ENCODE measurements around the gene PROSER2.

The PROSER2 gene

GRCh38 chr10:11789956-11790355, 33.2 kb upstream of the PROSER2 start:
- H3K27me3 ChIP-seq (replicated peaks; ENCODE audit: control insufficient read depth, insufficient read depth, low read length): peaks cover 28% of the 10 kb centered on the region
- H3K9me3 ChIP-seq (ENCODE audit: control insufficient read depth, low read length): no peaks in the 10 kb centered on the region
- H3K4me3 ChIP-seq (ENCODE audit: low read length): no peak overlapping the region
- no peak overlapping the region for H3K9ac ChIP-seq (ENCODE audit: low read length)
- no peaks in the 10 kb centered on the region for H3K36me3 ChIP-seq (ENCODE audit: control insufficient read depth, insufficient read depth, low read length, severe bottlenecking)
- no peaks in the 10 kb centered on the region for H3K4me1 ChIP-seq (ENCODE audit: control insufficient read depth, insufficient read depth, low read length)
- DNase-seq (ENCODE audit: low read depth): no peak

- peak; percentile 30 for DNase-seq (ENCODE audit: low read depth)
- H3K36me3 ChIP-seq (ENCODE audit: control insufficient read depth, insufficient read depth, low read length, severe bottlenecking): no peaks in the 10 kb centered on the region
- no peaks in the 10 kb centered on the region for H3K9me3 ChIP-seq (ENCODE audit: control insufficient read depth, low read length)
- H3K4me1 ChIP-seq (ENCODE audit: control insufficient read depth, insufficient read depth, low read length): no peaks in the 10 kb centered on the region
- H3K4me3 ChIP-seq (ENCODE audit: low read length): no peak overlapping the region
- H3K9ac ChIP-seq (ENCODE audit: low read length): no peak overlapping the region
- H3K27me3 ChIP-seq (replicated peaks; ENCODE audit: control insufficient read depth, insufficient read depth, low read length): peaks cover 13% of the 10 kb centered on the region
Measured at GRCh38 chr10:11793762-11794479, 29.2 kb upstream of the PROSER2 start.

- Histone ChIP-seq H3K4me3 (ENCODE audit: low read length) (no peak overlapping the region), H3K4me1 (ENCODE audit: control insufficient read depth, insufficient read depth, low read length) (no peaks in the 10 kb centered on the region), H3K36me3 (ENCODE audit: control insufficient read depth, insufficient read depth, low read length, severe bottlenecking) (no peaks in the 10 kb centered on the region), H3K9ac (ENCODE audit: low read length) (no peak overlapping the region), H3K27me3 (replicated peaks; ENCODE audit: control insufficient read depth, insufficient read depth, low read length) (peaks cover 9% of the 10 kb centered on the region), H3K9me3 (ENCODE audit: control insufficient read depth, low read length) (no peaks in the 10 kb centered on the region)
- no peak for DNase-seq (ENCODE audit: low read depth)
Measured at GRCh38 chr10:11794566-11794965, 28.6 kb upstream of the PROSER2 start.

GRCh38 chr10:11795101-11795920, 27.8 kb upstream of the PROSER2 start:
- Histone ChIP-seq H3K4me3 (ENCODE audit: low read length) (no peak overlapping the region), H3K27me3 (replicated peaks; ENCODE audit: control insufficient read depth, insufficient read depth, low read length) (peaks cover 6% of the 10 kb centered on the region), H3K4me1 (ENCODE audit: control insufficient read depth, insufficient read depth, low read length) (no peaks in the 10 kb centered on the region), H3K36me3 (ENCODE audit: control insufficient read depth, insufficient read depth, low read length, severe bottlenecking) (no peaks in the 10 kb centered on the region), H3K9me3 (ENCODE audit: control insufficient read depth, low read length) (no peaks in the 10 kb centered on the region), H3K9ac (ENCODE audit: low read length) (no peak overlapping the region)
- DNase-seq (ENCODE audit: low read depth): no peak

GRCh38 chr10:11796474-11796873, 26.7 kb upstream of the PROSER2 start:
- DNase-seq (ENCODE audit: low read depth): no peak
- Histone ChIP-seq H3K9ac (ENCODE audit: low read length) (no peak overlapping the region), H3K9me3 (ENCODE audit: control insufficient read depth, low read length) (no peaks in the 10 kb centered on the region), H3K4me1 (ENCODE audit: control insufficient read depth, insufficient read depth, low read length) (no peaks in the 10 kb centered on the region), H3K36me3 (ENCODE audit: control insufficient read depth, insufficient read depth, low read length, severe bottlenecking) (no peaks in the 10 kb centered on the region), H3K4me3 (ENCODE audit: low read length) (no peak overlapping the region), H3K27me3 (replicated peaks; ENCODE audit: control insufficient read depth, insufficient read depth, low read length) (peaks cover 4% of the 10 kb centered on the region)

GRCh38 chr10:11797281-11797680, 25.9 kb upstream of the PROSER2 start:
- Histone ChIP-seq H3K4me1 (ENCODE audit: control insufficient read depth, insufficient read depth, low read length) (no peaks in the 10 kb centered on the region), H3K9ac (ENCODE audit: low read length) (no peak overlapping the region), H3K36me3 (ENCODE audit: control insufficient read depth, insufficient read depth, low read length, severe bottlenecking) (no peaks in the 10 kb centered on the region), H3K4me3 (ENCODE audit: low read length) (no peak overlapping the region), H3K9me3 (ENCODE audit: control insufficient read depth, low read length) (no peaks in the 10 kb centered on the region), H3K27me3 (replicated peaks; ENCODE audit: control insufficient read depth, insufficient read depth, low read length) (no peaks in the 10 kb centered on the region)
- DNase-seq (ENCODE audit: low read depth): no peak

GRCh38 chr10:11797847-11798633, 25.1 kb upstream of the PROSER2 start:
- Histone ChIP-seq H3K4me3 (ENCODE audit: low read length) (no peak overlapping the region), H3K4me1 (ENCODE audit: control insufficient read depth, insufficient read depth, low read length) (no peaks in the 10 kb centered on the region), H3K9me3 (ENCODE audit: control insufficient read depth, low read length) (no peaks in the 10 kb centered on the region), H3K36me3 (ENCODE audit: control insufficient read depth, insufficient read depth, low read length, severe bottlenecking) (no peaks in the 10 kb centered on the region), H3K9ac (ENCODE audit: low read length) (no peak overlapping the region), H3K27me3 (replicated peaks; ENCODE audit: control insufficient read depth, insufficient read depth, low read length) (no peaks in the 10 kb centered on the region)
- DNase-seq (ENCODE audit: low read depth): no peak

- no peak overlapping the region for H3K4me3 ChIP-seq (ENCODE audit: low read length)
- no peak for DNase-seq (ENCODE audit: low read depth)
Measured at GRCh38 chr10:11798845-11799735, 24.1 kb upstream of the PROSER2 start.

GRCh38 chr10:11799736-11800080, 23.4 kb upstream of the PROSER2 start:
- no peaks in the 10 kb centered on the region for H3K27me3 ChIP-seq (replicated peaks; ENCODE audit: control insufficient read depth, insufficient read depth, low read length)
- H3K4me3 ChIP-seq (ENCODE audit: low read length): no peak overlapping the region
- H3K4me1 ChIP-seq (ENCODE audit: control insufficient read depth, insufficient read depth, low read length): no peaks in the 10 kb centered on the region
- H3K36me3 ChIP-seq (ENCODE audit: control insufficient read depth, insufficient read depth, low read length, severe bottlenecking): no peaks in the 10 kb centered on the region
- no peak overlapping the region for H3K9ac ChIP-seq (ENCODE audit: low read length)
- H3K9me3 ChIP-seq (ENCODE audit: control insufficient read depth, low read length): no peaks in the 10 kb centered on the region
- no peak for DNase-seq (ENCODE audit: low read depth)

More at GRCh38 chr10:11798845-11799735, 24.1 kb upstream of the PROSER2 start:
- Histone ChIP-seq H3K27me3 (replicated peaks; ENCODE audit: control insufficient read depth, insufficient read depth, low read length) (no peaks in the 10 kb centered on the region), H3K4me1 (ENCODE audit: control insufficient read depth, insufficient read depth, low read length) (no peaks in the 10 kb centered on the region), H3K36me3 (ENCODE audit: control insufficient read depth, insufficient read depth, low read length, severe bottlenecking) (no peaks in the 10 kb centered on the region), H3K9ac (ENCODE audit: low read length) (no peak overlapping the region), H3K9me3 (ENCODE audit: control insufficient read depth, low read length) (no peaks in the 10 kb centered on the region)

GRCh38 chr10:11804336-11804735, 18.8 kb upstream of the PROSER2 start:
- Histone ChIP-seq H3K4me3 (ENCODE audit: low read length) (no peak overlapping the region), H3K27me3 (replicated peaks; ENCODE audit: control insufficient read depth, insufficient read depth, low read length) (peaks cover 25% of the 10 kb centered on the region), H3K9me3 (ENCODE audit: control insufficient read depth, low read length) (no peaks in the 10 kb centered on the region), H3K9ac (ENCODE audit: low read length) (no peak overlapping the region), H3K36me3 (ENCODE audit: control insufficient read depth, insufficient read depth, low read length, severe bottlenecking) (no peaks in the 10 kb centered on the region), H3K4me1 (ENCODE audit: control insufficient read depth, insufficient read depth, low read length) (no peaks in the 10 kb centered on the region)
- no peak for DNase-seq (ENCODE audit: low read depth)
